Stimulated activated CD8-positive, alpha-beta memory T cell treated with anti-CD3 and anti-CD28 coated beads, Interleukin-2, amount 100 ng/mL, for 1 hour (primary cell): ENCODE data around the gene INSIG2.

Experiments
- DNase-seq, 2 donors: peaks; one replicate each; pipeline ENCODE4 v3.0.0-alpha.2; 2020; ENCODE audit warnings: low read depth in 2 of 2

Gene INSIG2

DNA sequence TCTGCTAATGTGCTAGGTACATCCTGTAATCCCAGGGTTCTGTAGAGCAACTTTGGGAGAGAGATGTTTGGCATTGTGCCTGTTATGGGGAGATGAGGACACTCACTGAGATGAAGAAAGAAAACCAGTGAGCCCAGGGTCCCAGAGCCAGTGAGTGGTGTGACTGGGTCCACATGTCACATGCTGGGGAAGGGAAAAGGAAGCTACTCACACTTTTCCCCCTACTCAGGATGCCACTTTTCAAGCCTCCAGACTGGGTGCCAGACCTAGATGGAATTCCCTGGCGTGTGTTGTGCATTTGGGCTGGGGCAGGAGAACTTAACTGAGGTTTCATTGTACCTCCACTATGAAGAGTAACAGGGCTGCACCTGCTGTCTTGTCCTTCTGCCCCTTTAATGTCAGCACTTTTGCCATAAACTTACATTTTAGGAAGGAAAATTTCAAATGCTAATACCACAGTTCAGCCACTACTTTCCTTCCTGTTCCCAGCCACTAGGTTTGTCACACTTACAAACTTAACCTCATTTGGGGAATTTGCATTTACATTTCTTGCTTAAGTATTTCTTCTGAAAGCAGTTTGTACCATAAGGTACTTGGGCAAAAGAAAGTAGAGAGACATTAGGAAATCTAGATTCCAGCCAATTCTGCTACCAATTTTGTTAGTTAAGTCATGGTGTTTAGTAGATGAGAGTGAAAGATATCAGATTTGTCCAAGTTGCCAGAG lies 10.2 kb downstream of the INSIG2 start:
- DNase-seq = no peak

DNA sequence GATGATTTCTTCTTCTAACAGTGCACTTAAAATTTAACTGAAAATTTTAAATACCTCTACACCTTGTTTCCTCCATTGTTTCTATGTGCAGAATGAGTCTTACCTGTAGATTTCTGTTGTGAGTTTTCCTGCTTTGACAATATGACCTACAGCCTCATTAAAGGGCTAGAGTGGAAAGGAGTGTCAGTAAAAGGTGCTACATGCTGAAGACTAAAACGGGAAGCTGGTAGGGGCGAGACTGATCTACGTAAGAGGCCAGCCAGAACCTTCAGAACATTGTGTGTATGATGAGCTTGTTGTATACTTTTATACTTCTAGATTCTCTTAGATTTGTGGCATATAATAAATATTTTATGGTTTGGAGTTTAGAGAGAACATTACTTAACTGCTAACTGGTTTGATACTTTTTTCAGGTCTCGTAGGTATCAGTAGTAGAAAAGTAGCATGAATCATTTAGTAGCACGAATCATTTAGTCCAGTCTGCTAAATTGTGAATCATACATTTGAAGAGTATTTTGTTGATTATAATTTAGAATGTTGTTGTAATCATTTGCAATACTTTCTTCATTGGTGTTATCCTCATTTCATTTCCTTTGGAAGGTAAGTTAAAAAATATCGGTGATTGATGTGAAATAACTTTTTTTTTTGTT lies 14.3 kb downstream of the INSIG2 start:
- DNase-seq = no peak

DNA sequence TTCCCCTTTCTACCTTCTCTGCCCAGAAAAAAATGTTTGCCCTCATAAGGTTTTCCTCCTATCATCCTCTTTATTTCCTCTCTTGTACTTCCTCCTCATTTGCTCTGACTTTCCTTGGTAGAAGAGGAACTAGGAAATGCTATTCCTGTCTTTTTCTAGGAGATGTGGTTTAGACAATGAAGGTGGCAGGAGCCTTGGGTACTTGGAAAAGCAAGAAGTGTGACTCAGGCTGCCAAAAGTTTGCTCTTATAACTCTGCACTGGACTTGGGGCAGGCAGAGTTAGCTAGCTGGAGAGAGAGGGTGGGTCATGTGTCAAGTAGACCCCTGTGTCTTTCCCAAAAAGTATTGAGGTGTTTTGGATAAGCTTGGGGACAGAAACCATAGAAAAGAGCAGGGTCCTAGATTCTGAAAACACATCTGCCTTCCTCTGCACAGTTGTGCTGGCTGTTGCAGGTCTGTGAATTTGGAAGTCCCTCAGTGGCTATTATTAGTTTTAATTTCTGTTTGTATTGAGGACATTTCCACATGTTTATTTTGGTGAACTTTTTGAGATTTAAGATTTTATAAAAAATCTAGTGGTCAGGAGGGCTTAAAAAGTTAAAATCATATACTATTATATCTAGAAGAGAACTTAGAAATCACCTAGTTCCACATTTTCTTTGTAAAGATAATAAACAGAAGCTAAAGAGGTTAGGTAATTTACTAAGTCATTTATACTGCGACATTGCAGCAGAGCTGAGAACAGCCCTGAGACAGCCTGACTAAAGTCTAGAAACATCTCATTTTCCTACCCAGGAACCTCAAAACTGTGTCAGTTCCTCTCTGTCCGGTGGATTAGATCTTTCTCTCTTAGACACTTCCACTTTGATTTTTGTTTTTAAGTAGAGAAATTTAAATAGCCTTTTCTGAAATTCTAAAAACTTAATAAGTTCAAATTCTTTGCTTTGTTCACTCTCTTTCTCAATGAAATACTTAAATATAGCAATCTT lies 16.0 kb downstream of the INSIG2 start:
- no peak for DNase-seq

DNA sequence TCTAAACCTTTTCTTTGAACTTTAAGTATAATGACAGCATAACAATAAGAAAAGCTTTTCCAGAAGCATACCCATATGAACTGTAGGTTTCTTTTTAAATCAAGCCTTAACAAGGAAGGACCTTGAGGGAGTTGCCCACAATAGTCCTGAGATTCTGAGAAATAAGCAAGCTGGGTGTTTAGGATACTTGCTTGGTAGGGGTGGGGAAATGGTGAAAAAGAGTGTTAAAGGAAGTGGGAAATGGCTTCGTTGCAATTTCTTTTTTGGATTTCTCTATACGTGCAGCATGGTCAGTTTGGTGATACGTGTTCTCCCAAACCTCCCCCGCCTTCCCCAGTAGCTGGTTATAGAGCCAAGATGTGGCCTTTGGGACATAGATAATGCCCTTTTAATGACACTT lies 17.2 kb downstream of the INSIG2 start:
- no peak for DNase-seq

DNA sequence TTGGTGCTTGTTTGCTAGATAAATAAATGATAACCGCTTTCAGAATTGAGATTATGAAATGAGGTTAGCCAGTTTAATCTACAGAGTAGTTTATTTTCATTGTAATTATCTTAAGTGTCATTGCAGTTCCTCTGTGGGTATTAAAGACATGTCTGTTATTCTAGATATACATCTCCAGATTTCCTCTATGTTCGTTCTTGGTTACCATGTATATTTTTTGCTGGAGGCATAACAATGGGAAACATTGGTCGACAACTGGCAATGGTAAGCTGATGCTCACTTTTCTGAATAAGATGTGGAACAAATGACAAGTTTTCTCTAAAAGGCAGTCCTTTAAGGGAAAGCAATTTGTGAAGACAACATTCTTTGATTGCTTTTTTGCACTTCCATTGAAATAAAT lies 18.7 kb downstream of the INSIG2 start:
- DNase-seq = no peak

DNA sequence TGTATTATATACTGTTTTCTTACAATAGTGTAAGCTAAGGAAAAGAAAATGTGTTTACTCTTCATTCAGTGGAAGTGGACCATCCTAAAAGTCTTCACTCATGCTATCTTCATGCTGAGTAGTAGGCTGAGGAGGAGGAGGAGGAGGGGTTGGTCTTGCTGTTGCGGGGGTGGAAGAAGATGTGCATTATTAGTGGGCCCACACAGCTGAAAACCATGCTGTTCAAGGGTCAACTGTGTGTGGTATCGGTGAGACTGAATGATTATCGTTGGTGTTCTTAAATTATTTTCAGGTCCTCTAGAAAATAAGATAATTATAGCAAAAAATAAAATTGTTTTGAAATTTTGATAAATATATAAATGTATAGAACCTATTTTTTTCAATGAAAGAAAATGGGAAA lies 22.0 kb downstream of the INSIG2 start:
- no peak for DNase-seq

DNA sequence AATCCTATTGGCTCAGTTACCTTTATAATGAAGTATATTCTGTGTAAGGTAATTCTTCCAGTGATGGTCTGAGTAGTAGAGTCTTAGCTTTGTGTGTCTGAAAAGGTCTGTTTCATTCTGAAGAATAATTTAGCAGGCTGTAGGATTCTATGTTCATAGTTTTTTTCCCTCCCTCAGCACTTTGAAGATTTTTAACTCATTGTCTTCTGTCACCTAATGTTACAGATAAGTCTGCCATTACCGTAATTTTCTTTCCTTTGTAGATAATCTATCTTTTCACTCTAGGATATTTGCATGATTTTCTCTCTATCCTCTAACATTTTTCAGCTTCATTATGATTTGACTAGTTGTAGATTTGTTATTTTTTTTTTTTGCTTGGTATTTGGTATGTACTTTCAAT lies 22.7 kb downstream of the INSIG2 start:
- DNase-seq = no peak

DNA sequence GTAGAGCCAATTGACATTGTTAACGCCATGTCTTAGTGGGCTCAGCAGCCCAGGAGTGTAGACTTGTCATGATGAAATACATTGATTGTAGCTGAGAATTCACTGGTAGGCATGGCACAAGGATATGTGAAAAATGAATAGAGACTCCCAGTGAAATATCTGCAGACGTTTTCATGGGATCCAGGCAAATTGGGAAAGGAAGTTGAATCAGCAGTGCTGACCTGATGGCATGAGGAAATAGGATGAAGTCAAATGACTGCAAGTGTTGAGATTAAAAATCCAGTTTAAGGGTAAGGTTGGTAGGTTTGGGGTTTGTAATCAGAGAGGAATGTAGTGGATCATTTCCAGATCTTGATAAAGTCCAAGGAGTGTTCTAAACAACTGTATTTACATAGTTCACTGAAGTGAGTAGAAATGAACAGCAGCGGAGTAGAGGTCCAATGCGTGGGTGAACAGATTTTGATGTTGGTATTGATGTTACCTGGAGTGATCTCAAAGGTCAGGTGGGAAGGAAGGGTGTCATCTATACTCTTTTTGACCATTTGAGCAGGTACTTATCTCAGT lies 24.6 kb downstream of the INSIG2 start:
- no peak for DNase-seq

DNA sequence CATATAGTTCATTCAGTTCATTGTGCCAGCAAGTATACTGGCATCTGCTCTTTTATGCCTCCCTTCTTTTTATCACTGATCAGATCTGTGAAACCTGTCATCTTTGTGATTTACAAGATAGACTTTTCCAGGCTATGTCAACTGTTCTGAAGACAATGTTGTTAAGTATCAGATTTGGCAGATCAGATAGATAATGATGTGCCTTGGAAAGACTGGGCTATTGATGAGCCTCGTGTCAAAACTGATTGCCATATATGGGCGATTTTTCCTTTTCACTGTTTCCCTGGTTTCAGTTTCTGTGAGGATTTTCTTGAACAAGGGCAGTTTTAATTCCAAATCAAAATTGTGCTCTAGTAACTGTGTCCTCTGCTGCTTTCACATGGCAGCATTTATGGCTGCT lies 26.6 kb downstream of the INSIG2 start:
- no peak for DNase-seq

DNA sequence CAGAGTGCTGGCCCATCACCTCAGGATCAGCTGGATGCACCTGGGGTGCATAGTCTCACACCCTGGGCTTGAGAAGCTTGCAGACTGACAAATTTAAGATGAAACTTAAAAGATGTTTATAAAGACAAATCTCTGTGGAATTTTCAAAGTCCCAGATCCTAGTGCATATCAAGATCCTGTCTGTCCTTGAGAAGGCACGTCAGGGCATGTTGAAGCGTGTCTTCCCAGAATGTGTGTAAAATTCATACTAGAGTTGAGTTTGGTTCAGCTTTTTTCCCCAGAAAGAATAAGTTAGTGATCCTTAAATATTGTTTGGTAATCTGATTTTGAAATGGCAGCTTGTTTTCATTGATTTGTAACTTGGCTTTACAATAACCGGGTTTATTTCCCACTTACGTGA lies 27.5 kb downstream of the INSIG2 start:
- no peak for DNase-seq

DNA sequence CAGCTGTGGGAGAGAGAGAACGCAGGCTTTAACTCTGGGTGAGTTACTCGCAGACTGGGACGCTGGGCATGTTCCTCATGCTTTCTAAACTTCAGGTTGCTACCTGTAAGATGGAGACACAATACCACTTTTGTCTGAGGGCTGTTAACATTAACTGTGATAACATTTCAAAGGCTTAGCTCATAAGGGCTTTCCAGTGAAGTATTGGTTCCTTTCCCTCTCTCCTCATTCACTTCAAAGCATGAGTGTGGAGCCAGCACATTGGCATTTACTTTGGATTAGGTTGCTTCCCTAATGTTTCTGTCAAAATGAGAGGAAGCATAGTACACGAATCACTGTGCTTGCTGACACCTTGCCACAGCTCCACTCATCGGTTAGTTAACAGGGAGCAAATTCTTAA lies 30.2 kb downstream of the INSIG2 start:
- no peak for DNase-seq

DNA sequence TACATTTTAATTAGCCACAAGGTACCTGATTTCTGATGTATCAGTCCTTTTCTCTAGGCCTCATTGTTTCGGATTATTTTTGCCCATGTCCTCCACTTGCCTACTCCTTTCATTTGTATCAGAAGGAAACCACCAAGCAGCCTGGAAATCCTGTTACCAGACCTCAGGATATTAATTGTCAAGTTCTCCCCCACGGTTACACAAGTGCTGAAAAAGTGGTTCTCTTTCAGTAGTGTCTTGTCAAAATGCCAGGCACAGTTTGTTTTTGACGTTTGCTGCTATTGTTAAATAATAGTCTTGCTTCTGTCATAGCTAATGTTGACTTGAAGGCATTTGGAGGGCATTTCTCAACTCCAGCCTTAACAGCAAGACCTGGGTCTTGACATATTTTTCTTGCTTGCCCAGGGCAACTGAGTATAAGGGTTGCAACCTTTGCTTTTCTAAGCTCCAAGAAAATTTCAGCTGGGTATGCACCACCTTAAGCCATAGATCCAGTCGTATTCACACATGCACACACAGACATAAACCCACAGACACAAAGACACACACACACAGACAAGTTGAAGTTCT lies 31.0 kb downstream of the INSIG2 start:
- DNase-seq = no peak

DNA sequence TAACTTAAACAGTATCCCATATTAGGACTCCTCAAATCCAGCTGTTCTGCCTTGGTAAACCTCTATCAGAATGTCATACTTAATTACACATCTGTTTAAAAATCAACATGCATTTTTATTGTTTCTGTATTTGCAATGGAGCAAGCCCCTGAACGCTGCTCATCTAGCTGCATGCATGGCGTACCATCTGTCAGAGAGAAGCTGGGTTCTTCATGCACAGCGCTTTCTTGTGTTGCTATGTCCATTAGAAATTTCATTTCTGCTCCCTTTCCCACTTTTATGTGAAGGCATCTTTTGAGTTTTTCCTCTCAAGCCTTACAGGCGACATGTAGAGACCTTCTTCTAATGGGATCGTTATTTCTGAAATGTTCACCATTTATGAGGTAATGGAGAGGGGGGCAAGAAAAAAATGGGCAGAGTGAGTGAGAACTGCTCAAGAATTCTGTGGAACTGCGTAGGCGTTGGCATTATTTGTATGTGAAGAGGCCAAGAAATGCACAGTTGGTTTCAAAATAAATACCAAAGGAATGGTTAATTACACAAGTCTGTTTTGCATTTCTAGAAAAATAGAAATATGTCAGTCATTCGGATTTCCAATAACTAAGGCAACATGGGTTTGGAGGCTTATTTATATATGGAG lies 31.6 kb downstream of the INSIG2 start:
- DNase-seq = no peak

DNA sequence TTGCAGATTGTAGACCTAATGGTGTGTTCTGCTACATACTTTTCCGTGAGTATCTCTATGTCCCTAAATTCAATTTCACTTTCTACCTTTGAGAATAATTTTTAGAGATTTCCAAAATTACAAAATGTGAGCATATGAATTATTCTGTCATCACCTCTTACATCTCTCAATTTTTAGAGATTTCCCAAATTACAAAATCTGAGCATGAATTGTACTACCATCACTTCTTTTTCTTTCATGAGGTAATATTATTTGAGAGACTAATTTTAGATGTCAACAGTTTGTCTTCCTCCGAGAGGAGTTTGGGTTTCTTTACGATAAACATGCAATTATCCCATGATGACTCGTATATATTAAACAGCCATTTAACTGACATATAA lies 32.1 kb downstream of the INSIG2 start:
- DNase-seq = no peak

DNA sequence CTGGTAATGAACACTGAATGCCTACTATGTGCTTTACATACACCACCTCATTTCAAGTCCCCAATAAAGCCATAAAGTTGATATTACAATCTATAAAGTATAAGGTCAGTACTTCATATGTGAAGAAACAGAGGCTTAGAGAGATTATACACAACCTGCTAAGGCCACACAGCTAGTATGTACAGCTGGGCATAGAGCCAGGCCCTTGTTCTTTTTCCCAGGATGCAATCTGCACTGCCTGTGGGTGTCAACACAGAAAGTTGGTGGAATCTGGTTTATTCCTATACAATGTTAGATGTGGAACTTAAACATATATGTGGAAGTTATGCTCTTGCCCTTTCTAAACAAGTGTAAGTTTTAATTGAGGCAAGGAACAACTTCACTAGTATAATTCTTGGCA lies 32.8 kb downstream of the INSIG2 start:
- no peak for DNase-seq

DNA sequence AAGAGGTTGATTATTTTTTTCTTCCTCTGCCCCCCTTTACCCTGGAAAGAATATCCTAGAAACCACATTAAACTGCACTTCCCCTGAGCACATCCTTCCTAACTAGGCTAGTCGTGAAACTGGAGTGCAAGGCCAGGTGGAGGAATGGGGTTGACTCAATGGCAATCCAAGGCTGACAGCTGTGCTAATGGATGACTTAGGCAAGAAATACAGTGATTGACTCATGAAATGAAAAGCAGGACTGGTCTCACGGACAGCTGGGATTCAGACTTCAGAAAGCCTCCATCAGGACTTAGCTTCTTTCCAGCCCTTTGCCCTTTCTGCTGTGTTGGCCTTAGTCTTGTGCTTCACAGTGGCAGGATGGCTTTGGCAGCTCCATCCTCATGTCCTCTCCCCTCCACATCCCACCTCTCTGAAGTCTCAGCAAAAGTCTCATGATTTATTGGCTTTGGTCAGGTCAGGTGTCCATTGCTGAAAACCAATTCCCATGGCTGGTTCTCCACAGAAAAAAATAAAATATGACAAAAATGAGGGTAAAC lies 33.8 kb downstream of the INSIG2 start:
- no peak for DNase-seq

DNA sequence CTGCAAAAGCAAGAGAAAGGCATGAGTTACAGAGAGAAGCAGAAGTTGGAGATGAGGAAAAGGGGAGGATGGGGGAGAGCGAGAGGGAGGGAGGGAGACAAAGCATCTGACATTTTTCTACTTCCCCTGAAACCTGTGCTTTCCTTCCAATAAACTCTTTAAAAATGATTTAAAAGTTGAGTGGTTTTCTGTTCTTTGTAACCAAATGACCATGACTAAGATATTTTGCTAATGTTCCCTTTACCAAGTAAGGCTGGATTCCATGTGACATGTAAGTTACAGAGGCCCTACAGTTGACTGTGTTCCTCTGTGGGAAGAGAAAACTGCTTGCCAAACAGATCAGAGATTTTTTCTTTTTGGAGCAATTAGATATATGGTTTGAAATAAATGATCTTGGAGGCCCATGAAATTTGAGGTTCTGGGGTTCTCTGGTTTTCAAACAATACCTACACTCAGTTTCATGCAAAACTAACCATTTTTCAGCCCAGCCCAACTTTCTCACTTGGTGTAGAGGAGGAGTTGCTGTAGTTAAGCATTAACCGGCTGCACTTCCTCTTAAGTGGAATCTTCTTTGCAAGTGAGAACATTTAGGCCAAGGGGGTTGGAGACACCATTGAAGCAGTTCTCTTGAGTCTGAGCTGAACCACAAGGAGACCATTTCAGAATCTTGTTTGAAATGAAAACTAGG lies 34.5 kb downstream of the INSIG2 start:
- no peak for DNase-seq

DNA sequence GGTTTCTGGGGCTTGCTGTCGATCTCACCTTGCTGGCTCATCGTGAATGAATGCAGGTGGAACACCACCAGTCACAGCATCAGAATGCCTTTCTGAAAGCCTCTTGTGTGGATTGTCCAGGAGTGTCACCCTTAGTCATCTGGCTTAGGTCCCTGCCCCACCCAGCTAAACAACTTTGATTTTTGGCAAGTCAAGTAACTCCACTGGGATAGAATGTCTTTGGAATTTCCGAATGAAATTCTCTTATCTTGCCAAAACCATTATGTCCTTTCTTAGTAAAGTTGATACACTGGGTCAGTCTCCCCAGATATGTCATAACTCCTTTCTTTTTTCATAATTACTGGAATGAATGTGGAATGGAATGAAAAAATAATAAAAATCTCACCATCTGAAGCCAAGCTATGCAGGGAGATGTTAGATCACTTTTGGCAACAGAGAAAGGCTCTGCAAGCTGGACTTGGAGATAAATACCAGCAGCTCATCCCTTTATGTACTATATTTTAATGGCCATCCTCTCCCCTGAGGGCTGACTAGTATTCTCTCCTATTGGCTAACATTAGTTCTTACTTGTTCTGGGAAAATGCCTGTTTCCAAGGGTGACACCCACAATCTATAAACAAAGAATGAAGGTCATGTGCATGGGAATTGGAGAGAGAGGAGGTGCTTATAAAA lies 35.4 kb downstream of the INSIG2 start:
- DNase-seq = no peak

DNA sequence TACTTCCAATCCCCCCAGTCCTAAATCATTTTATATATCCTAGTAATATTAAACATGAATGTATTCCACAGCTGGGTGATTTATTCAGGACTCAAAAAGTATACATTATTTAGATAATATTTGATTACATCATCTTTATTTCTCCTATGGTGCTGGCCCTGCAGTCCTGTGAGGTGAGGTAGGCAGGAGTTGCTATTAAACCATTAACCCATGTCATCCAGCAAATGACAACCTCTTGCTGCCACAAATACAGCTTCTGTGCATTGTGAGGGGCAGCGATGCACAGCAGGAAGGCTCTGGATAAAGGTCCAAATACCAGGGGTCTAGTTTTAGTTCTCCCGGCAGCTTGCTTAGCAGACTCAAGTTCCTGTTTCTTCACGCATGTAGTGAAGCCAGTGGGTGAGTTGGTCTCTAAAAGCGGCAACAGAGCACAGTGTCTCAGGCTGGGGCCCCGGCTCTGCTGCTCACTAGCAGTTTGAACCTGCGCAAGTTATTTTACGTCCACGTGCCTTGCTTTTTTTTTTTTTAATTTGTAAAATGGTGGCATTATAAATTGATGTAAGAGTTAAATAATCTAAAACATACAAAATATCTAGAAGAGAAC lies 36.1 kb downstream of the INSIG2 start:
- DNase-seq = no peak

DNA sequence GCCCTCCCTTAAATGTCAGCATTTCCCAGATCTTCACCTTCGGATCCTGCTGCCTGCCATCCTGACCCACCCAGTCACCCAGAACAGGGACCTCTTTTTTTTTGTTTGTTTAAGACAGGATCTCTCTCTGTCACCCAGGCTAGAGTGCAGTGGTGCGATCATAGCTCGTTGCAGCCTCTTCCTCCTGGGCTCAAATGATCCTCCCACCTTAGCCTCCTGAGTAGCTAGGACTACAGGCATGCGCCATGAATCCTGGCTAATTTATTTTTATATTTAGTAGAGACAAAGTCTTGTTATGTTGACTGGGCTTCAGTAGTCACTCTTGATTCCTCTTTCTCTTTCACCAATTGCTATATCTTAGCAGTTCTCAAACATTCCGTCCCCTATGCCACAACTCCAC lies 39.0 kb downstream of the INSIG2 start:
- no peak for DNase-seq
